Measurements from ENCODE around the gene PAX5. TPM values are rescaled to one million over a fixed set of nuclear protein-coding genes. Genes with fewer than 3 reads are reported as not detected.

PAX5 gene
- total and polyA plus RNA-seq, 2 of the 13 experiments (the other 11 are each of a cell fraction or from before 2014, with no cell fraction given) = not detected

- no peak for TF ChIP-seq ARID2 (CRISPR knock-in tag; IDR thresholded peaks at IDR 0.05; ENCODE audit: borderline replicate concordance)
- TF ChIP-seq ATF3 (CRISPR knock-in tag; IDR thresholded peaks at IDR 0.05) = no peak
- no peak for TF ChIP-seq ZBTB26 (CRISPR knock-in tag; IDR thresholded peaks at IDR 0.05; ENCODE audit: borderline replicate concordance)
- TF ChIP-seq ZNF614 (CRISPR knock-in tag; IDR thresholded peaks at IDR 0.05; ENCODE audit: borderline replicate concordance) = no peak
Observed at GRCh38 chr9:36836486-36836885, 197.6 kb downstream of the PAX5 start (continued).

- Histone ChIP-seq H3K9ac (ENCODE audit: insufficient read depth, low read depth, low read length) (no peak overlapping the region), H3K4me3 (replicated peaks in 1 of 3; ENCODE audit: insufficient read depth in 1 of 3, low read depth in 2 of 3, low read length in 3 of 3) (no peak overlapping the region), H3K36me3 (replicated peaks in 1 of 2; ENCODE audit: control insufficient read depth in 1 of 2, insufficient read depth in 2 of 2, low read length in 2 of 2) (no peaks in the 10 kb centered on the region), H3K79me2 (ENCODE audit: insufficient read depth, low read length) (no peaks in the 10 kb centered on the region), H3K9me3 (ENCODE audit: low read length) (no peaks in the 10 kb centered on the region), H3K4me2 (ENCODE audit: low read depth, low read length) (no peak overlapping the region), H3K4me1 (ENCODE audit: insufficient read depth, low read length) (peaks cover 38% of the 10 kb centered on the region), H3K27ac (ENCODE audit: extremely low read length, insufficient read depth, low read length) (no peak overlapping the region), H2AFZ (ENCODE audit: low read length) (no peak overlapping the region), H4K20me1 (ENCODE audit: insufficient read depth, low read length) (0 out of 2 replicates have a peak, but pooled peaks cover 2% of the 10 kb centered on the region), H3K27me3 (ENCODE audit: control insufficient read depth in 1 of 2, insufficient read depth in 2 of 2, low read length in 2 of 2) (peaks cover 1 to 21% of the 10 kb centered on the region in 2 experiments; a peak in 1 of 5 replicates)
- FAIRE-seq (no peak), ATAC-seq (no peak), DNase-seq (ENCODE audit: low spot score) (no peak)
- 68% methylated on average over 7 of the region's 18 CpGs for WGBS (ENCODE audit: low lambda C conversion rate)
- intact Hi-C loops (cut with micrococcal nuclease; ENCODE audit: unreplicated experiment) (no loop called here), in situ Hi-C loops (cut with HindIII; ENCODE audit: extremely low pct_ligation_motif_present, low pct_unique_long_range_greater_than_20kb) (no loop called here)
- ChIA-PET POLR2A (no interaction called here), CTCF (ENCODE audit: low intra/inter-chr PET ratio, low total read pairs) (no interaction called here)
- no TSS peak for BruUV-seq (replicated peaks)
- no peak for TF ChIP-seq EHMT2 (IDR thresholded peaks at IDR 0.05; ENCODE audit: borderline replicate concordance, low read depth, low read length)
- no peak for TF ChIP-seq ZNF580 (CRISPR knock-in tag; IDR thresholded peaks at IDR 0.05; ENCODE audit: borderline replicate concordance, low read depth)
- no peak for TF ChIP-seq ARNT (IDR thresholded peaks at IDR 0.05)
- TF ChIP-seq RAD21 (CRISPR knock-in tag; IDR thresholded peaks at IDR 0.05) = no peak
- no peak for TF ChIP-seq SMYD3 (CRISPR knock-in tag; IDR thresholded peaks at IDR 0.05)
- no peak for TF ChIP-seq ZBTB33 (CRISPR knock-in tag; IDR thresholded peaks at IDR 0.05)
- TF ChIP-seq ZBTB42 (CRISPR knock-in tag; IDR thresholded peaks at IDR 0.05) = no peak
- no peak for TF ChIP-seq SAFB2 (CRISPR knock-in tag; IDR thresholded peaks at IDR 0.05; ENCODE audit: borderline replicate concordance, low read depth)
- no peak for TF ChIP-seq ARHGAP35 (CRISPR knock-in tag; IDR thresholded peaks at IDR 0.05; ENCODE audit: borderline replicate concordance)
- TF ChIP-seq ZSCAN12 (CRISPR knock-in tag; IDR thresholded peaks at IDR 0.05) = no peak
- TF ChIP-seq RNF2 (conservative IDR thresholded peaks at IDR 0.05; ENCODE audit: low read depth) = no peak
- no peak for TF ChIP-seq BCL3 (CRISPR knock-in tag; IDR thresholded peaks at IDR 0.05)
- no peak for TF ChIP-seq RFX3 (CRISPR knock-in tag; IDR thresholded peaks at IDR 0.05)
- no peak for TF ChIP-seq ZBTB7A (CRISPR knock-in tag; IDR thresholded peaks at IDR 0.05)
- no peak for TF ChIP-seq MIXL1 (CRISPR knock-in tag; IDR thresholded peaks at IDR 0.05)
- no peak for TF ChIP-seq ZNF605 (CRISPR knock-in tag; IDR thresholded peaks at IDR 0.05)
Observed at GRCh38 chr9:36835271-36835996, 198.6 kb downstream of the PAX5 start.

All from HepG2 (cell line).